Fibroblast of mammary gland (primary cell): ENCODE results near the gene TMEM272.

Experiments
- DNase-seq: peaks from one replicate; pipeline ENCODE4 v3.0.0-alpha.2; 2010; ENCODE audit warnings: low read depth
- H3K4me3 ChIP-seq: 2 replicates; pipeline ENCODE4 v1.5.1; 2011; ENCODE audit warnings: low read depth, mild to moderate bottlenecking, low read length, moderate library complexity; ENCODE audit not compliant: control insufficient read depth
- TF ChIP-seq, protein P1 (sequence below): conservative IDR thresholded peaks from 2 replicates; pipeline ENCODE4 v1.5.1; 2011; ENCODE audit warnings: low read depth, low read length, inconsistent platforms; ENCODE audit not compliant: control insufficient read depth, insufficient read depth

The TMEM272 gene

DNA sequence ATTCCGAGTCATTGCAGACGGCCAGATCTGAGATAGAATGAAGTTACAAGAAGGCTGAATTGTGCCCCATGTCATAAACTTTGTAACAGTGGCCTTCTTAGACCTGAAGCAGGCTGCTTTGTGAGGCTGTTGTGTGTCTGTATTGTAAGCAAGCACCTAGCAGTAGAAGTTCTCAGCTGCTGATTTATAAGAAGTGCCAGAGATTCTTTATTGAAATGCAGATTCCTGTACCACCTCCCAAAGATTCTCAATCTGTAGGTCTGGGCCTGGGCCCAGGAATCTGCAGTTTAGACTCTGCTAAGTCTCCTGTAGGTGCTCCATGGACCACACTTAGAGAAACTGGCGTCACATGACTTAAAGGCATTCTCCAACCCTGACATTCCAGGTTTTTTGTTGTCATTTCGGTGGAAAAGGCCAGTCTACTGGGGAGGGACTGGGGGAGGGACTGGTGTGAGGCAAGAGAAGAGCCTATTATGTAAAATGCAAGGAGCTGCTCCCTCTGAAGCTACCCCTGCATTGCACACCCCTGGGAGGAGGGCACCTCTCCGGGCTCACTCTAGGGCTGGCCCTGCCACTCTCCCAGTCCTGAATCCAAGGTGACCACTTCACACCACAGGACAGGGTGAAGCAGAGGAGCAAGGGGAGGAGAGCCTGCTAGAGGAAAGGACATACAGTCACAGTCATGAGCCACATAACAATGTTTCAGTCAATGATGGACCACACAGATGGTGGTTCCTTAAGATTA, 769 bp upstream of the TMEM272 start:
- H3K4me3 ChIP-seq, result no peak overlapping the region
- DNase-seq, result no peak
- TF ChIP-seq, protein P1, sequence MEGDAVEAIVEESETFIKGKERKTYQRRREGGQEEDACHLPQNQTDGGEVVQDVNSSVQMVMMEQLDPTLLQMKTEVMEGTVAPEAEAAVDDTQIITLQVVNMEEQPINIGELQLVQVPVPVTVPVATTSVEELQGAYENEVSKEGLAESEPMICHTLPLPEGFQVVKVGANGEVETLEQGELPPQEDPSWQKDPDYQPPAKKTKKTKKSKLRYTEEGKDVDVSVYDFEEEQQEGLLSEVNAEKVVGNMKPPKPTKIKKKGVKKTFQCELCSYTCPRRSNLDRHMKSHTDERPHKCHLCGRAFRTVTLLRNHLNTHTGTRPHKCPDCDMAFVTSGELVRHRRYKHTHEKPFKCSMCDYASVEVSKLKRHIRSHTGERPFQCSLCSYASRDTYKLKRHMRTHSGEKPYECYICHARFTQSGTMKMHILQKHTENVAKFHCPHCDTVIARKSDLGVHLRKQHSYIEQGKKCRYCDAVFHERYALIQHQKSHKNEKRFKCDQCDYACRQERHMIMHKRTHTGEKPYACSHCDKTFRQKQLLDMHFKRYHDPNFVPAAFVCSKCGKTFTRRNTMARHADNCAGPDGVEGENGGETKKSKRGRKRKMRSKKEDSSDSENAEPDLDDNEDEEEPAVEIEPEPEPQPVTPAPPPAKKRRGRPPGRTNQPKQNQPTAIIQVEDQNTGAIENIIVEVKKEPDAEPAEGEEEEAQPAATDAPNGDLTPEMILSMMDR, result no peak

DNA sequence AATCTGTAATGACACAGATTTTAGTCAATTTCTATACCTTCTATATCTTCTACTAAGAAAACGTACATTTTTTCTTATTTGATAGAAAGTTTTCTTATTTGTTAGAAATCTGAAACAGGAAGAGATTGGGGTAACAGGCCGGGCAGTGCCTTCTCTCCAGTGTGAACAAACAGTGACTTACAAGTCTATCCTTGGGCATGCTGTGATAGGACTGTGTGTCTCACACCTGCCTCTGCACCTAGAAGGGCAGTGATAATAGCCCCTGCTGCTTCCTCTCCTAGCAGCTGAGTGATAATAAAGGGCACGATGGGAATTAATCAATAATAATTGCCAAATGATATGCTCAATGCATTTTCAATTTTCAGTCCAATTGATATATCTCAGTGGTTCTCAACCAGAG, 1.4 kb downstream of the TMEM272 start:
- no peak for DNase-seq
- H3K4me3 ChIP-seq, result no peak overlapping the region
- TF ChIP-seq, protein P1, result no peak

GRCh38 chr13:51841732-51842131, 3.2 kb downstream of the TMEM272 start:
- TF ChIP-seq, protein P1, result no peak

GRCh38 chr13:51840917-51841316, 4.1 kb downstream of the TMEM272 start:
- no peak for DNase-seq
- TF ChIP-seq, protein P1, result no peak
- H3K4me3 ChIP-seq, result no peak overlapping the region

More at GRCh38 chr13:51841732-51842131, 3.2 kb downstream of the TMEM272 start:
- DNase-seq, result no peak
- H3K4me3 ChIP-seq, result no peak overlapping the region

GRCh38 chr13:51839711-51840540, 5.1 kb downstream of the TMEM272 start:
- TF ChIP-seq, protein P1, result no peak
- H3K4me3 ChIP-seq, result no peak overlapping the region
- DNase-seq, result no peak

- H3K4me3 ChIP-seq, result no peak overlapping the region
- TF ChIP-seq, protein P1, result no peak
- peak; percentile 84 for DNase-seq
Observed at GRCh38 chr13:51838240-51838846, 6.6 kb downstream of the TMEM272 start.
